ENCODE data around the gene CLDN24.

- no peak for TF ChIP-seq RAD21 (conservative IDR thresholded peaks at IDR 0.05 in 1 of 2, IDR thresholded peaks at IDR 0.05 in 1 of 2)
- TF ChIP-seq CEBPB (IDR thresholded peaks at IDR 0.05), result no peak
- TF ChIP-seq NFE2L2 (conservative IDR thresholded peaks at IDR 0.05; ENCODE audit: low read length), result no peak
- no peak for TF ChIP-seq CTCF (IDR thresholded peaks at IDR 0.05)
- TF ChIP-seq POLR2A (IDR thresholded peaks at IDR 0.05; ENCODE audit: low read length), result no peak
- TF ChIP-seq MYC (IDR thresholded peaks at IDR 0.05; ENCODE audit: borderline replicate concordance, low read length), result no peak
- TF ChIP-seq CBX2 (IDR thresholded peaks at IDR 0.05; ENCODE audit: borderline replicate concordance, low read depth), result no peak
Measured at GRCh38 chr4:183321079-183321478, 1.1 kb downstream of the CLDN24 start.
